Natural killer cell (primary cell): ENCODE data around the gene OR6T1. TPM values are rescaled to one million over a fixed set of nuclear protein-coding genes. Genes with fewer than 3 reads are reported as not detected.

Experiments used
- ATAC-seq, 3 donors: fragments of 150-1000 bp in 2 of 3; fragments of 200-7000 bp in 1 of 3; cut with Tn5 transposase; 1 replicate in 1 of 3; 2 replicates in 2 of 3; pipeline ENCODE4 v1.10.0; 2021; ENCODE audit warnings: mild to moderate bottlenecking in 2 of 3, moderate library complexity in 2 of 3
- DNase-seq, 2 donors: peaks; one replicate each; pipeline versions ENCODE4 v3.0.0 to v3.0.0-alpha.2; 2013 to 2021; ENCODE audit warnings: mixed read lengths in 1 of 2
- H3K27ac ChIP-seq: one replicate; pipeline ENCODE4 v1.5.1; 2013; ENCODE audit warnings: mild to moderate bottlenecking, low read length
- H3K27me3 ChIP-seq: one replicate; pipeline ENCODE4 v1.6.1; 2013; ENCODE audit warnings: low read length; ENCODE audit not compliant: control insufficient read depth, insufficient read depth
- H3K36me3 ChIP-seq: one replicate; pipeline ENCODE4 v1.6.1; 2013; ENCODE audit warnings: low read length; ENCODE audit not compliant: control insufficient read depth, insufficient read depth
- H3K4me1 ChIP-seq: one replicate; pipeline ENCODE4 v1.6.1; 2013; ENCODE audit warnings: low read length; ENCODE audit not compliant: control insufficient read depth, insufficient read depth
- H3K4me3 ChIP-seq: one replicate; pipeline ENCODE4 v1.5.1; 2013; ENCODE audit warnings: low read length
- H3K9me3 ChIP-seq: one replicate; pipeline ENCODE4 v1.6.1; 2013; ENCODE audit warnings: low read length; ENCODE audit not compliant: control insufficient read depth, insufficient read depth
- H3K27ac Mint-ChIP-seq, 2 donors: one replicate each; pipeline ENCODE4 v1.8.0; 2022; ENCODE audit warnings: mild to moderate bottlenecking in 2 of 2, mixed read lengths in 2 of 2, moderate library complexity in 1 of 2
- H3K27me3 Mint-ChIP-seq, 2 donors: one replicate each; pipeline ENCODE4 v1.8.0; 2022; ENCODE audit warnings: low read depth in 2 of 2, mixed read lengths in 2 of 2
- H3K36me3 Mint-ChIP-seq: one replicate; pipeline ENCODE4 v1.8.0; 2022; ENCODE audit warnings: mixed read lengths
- H3K4me1 Mint-ChIP-seq, 2 donors: one replicate each; pipeline ENCODE4 v1.8.0; 2022; ENCODE audit warnings: mixed read lengths in 2 of 2
- H3K4me3 Mint-ChIP-seq: one replicate; pipeline ENCODE4 v1.8.0; 2022; ENCODE audit warnings: mild to moderate bottlenecking, moderate library complexity, mixed read lengths
- H3K9me3 Mint-ChIP-seq, 2 donors: one replicate each; pipeline ENCODE4 v1.8.0; 2022; ENCODE audit warnings: mixed read lengths in 2 of 2
- CTCF ChIP-seq: fragments of 200-600 bp; IDR thresholded peaks from one replicate; pipeline ENCODE4 v1.8.0; 2022; ENCODE audit warnings: antibody characterized with exemption
- WGBS: methylation state at CpG from one replicate; pipeline ENCODE4 v1.1.7; 2013; ENCODE audit warnings: missing lambda C conversion rate; ENCODE audit not compliant: insufficient coverage; 5-methylcytosine and 5-hydroxymethylcytosine counted together
- intact Hi-C: fragments of 100-400 bp; cut with micrococcal nuclease; formaldehyde crosslinking; loops from one replicate; pipeline ENCODE4 v1.14.2; 2022
- total RNA-seq, 4 donors: library from RNA; stranded (reverse); fragments of 120-200 nt in 1 of 4; gene quantifications; one replicate each; pipeline versions ENCODE4 v1.2.3 to v1.2.4, GENCODE V29; 2013 to 2022

OR6T1 gene
- total RNA-seq, 3 donors from 2014 or later (not counting 1 experiment from before 2014, with no cell fraction given): not detected

- Mint-ChIP-seq H3K9me3 (peaks cover 4 to 7% of the 10 kb centered on the region in 2 donors), H3K4me1 (no peaks in the 10 kb centered on the region), H3K36me3 (no peaks in the 10 kb centered on the region), H3K4me3 (no peak overlapping the region), H3K27ac (no peak overlapping the region), H3K27me3 (peaks cover 0 to 3% of the 10 kb centered on the region in 2 donors)
- TF ChIP-seq CTCF: no peak
- DNase-seq (no peak), ATAC-seq (no peak)
- H3K27me3 ChIP-seq: peaks cover 2% of the 10 kb centered on the region
- intact Hi-C loops: no loop called here
- 97% methylated on average over 3 of the region's 4 CpGs for WGBS
- H3K9me3 ChIP-seq: no peaks in the 10 kb centered on the region
- H3K4me1 ChIP-seq: no peaks in the 10 kb centered on the region
- no peak overlapping the region for H3K27ac ChIP-seq
- no peak overlapping the region for H3K4me3 ChIP-seq
- no peaks in the 10 kb centered on the region for H3K36me3 ChIP-seq
Measured at GRCh38 chr11:123942413-123942812, 1.2 kb downstream of the OR6T1 start.

- DNase-seq (no peak), ATAC-seq (no peak)
- H3K27me3 Mint-ChIP-seq: peaks cover 0 to 3% of the 10 kb centered on the region in 2 donors
- no peak within 1 kb of the TSS for H3K27ac ChIP-seq
- no peaks in the 10 kb centered on the region for H3K36me3 Mint-ChIP-seq
- WGBS: no CpG with 5 or more reads among the region's 1 CpG
- no peaks in the 10 kb centered on the region for H3K4me1 ChIP-seq
- no peaks in the 10 kb centered on the region for H3K9me3 ChIP-seq
- H3K27ac Mint-ChIP-seq: no peak within 1 kb of the TSS
- no peak within 1 kb of the TSS for H3K4me3 Mint-ChIP-seq
- H3K4me3 ChIP-seq: no peak within 1 kb of the TSS
- no peaks in the 10 kb centered on the region for H3K27me3 ChIP-seq
- TF ChIP-seq CTCF: no peak
- intact Hi-C loops: no loop called here
- no peaks in the 10 kb centered on the region for H3K4me1 Mint-ChIP-seq
- H3K36me3 ChIP-seq: no peaks in the 10 kb centered on the region
- peaks cover 4 to 7% of the 10 kb centered on the region in 2 donors for H3K9me3 Mint-ChIP-seq
Measured at GRCh38 chr11:123939317-123939716, 4.3 kb downstream of the OR6T1 start, which contains the start of gene OR4D5. Gene OR4D5 (plus strand): TSS chr11:123939617. CDS start chr11:123939617, 0 bp downstream.

GRCh38 chr11:123924027-123924426 is 19.6 kb downstream of the OR6T1 start:
- no peak for TF ChIP-seq CTCF
- no peak overlapping the region for H3K27ac ChIP-seq
- H3K4me3 ChIP-seq: no peak overlapping the region
- no peaks in the 10 kb centered on the region for H3K9me3 Mint-ChIP-seq
- no peak overlapping the region for H3K4me3 Mint-ChIP-seq
- no CpG with 5 or more reads among the region's 1 CpG for WGBS
- no peaks in the 10 kb centered on the region for H3K4me1 Mint-ChIP-seq
- no peaks in the 10 kb centered on the region for H3K9me3 ChIP-seq
- H3K36me3 ChIP-seq: no peaks in the 10 kb centered on the region
- no peak overlapping the region for H3K27ac Mint-ChIP-seq
- no peaks in the 10 kb centered on the region for H3K36me3 Mint-ChIP-seq
- H3K4me1 ChIP-seq: no peaks in the 10 kb centered on the region
- intact Hi-C loops: no loop called here
- no peak for ATAC-seq
- no peak for DNase-seq
- no peaks in the 10 kb centered on the region for H3K27me3 Mint-ChIP-seq
- H3K27me3 ChIP-seq: no peaks in the 10 kb centered on the region

- WGBS: 82% methylated on average over 3 of the region's 3 CpGs
- no peaks in the 10 kb centered on the region for H3K9me3 ChIP-seq
- DNase-seq (no peak), ATAC-seq (no peak)
- Mint-ChIP-seq H3K4me3 (no peak overlapping the region), H3K36me3 (no peaks in the 10 kb centered on the region), H3K9me3 (peaks cover 0 to 2% of the 10 kb centered on the region in 2 donors), H3K4me1 (no peaks in the 10 kb centered on the region), H3K27ac (no peak overlapping the region), H3K27me3 (no peaks in the 10 kb centered on the region)
- H3K4me3 ChIP-seq: no peak overlapping the region
- no peaks in the 10 kb centered on the region for H3K27me3 ChIP-seq
- TF ChIP-seq CTCF: no peak
- H3K27ac ChIP-seq: no peak overlapping the region
- intact Hi-C loops: no loop called here
- no peaks in the 10 kb centered on the region for H3K36me3 ChIP-seq
- no peaks in the 10 kb centered on the region for H3K4me1 ChIP-seq
Measured at GRCh38 chr11:123920943-123921342, 22.7 kb downstream of the OR6T1 start.
